Measurements from ENCODE around the gene GNB1. TPM values are rescaled to one million over a fixed set of nuclear protein-coding genes. Genes with fewer than 3 reads are reported as not detected.

Gene GNB1
- total and polyA plus RNA-seq, 4 donors, result 114 to 338 (median 191) TPM

DNA sequence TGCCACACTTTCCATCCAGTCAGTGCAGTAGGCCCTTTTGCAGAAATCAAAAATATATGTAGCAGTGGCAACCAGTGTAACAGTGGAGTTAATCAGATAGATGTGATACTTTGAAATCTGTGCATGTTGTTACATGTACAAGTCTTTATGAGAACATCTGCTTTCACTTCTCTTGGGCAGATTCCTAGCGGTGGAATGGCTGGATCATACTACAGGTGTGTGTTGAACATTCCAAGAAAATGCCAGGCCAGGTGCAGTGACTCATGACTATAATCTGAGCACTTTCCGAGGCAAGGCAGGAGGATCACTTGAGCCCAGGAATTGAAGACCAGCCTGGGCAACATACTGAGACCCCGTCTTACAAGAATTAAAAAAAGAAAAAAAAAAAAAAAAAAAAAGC, 55.3 kb downstream of the GNB1 start:
- no peaks in the 10 kb centered on the region for H3K27me3 ChIP-seq (ENCODE audit: control insufficient read depth in 3 of 3, insufficient read depth in 3 of 3, low read length in 2 of 3)
- DNase-seq (no peak), ATAC-seq (ENCODE audit: insufficient read depth, low FRiP score) (no peak)
- TF ChIP-seq, protein P1, sequence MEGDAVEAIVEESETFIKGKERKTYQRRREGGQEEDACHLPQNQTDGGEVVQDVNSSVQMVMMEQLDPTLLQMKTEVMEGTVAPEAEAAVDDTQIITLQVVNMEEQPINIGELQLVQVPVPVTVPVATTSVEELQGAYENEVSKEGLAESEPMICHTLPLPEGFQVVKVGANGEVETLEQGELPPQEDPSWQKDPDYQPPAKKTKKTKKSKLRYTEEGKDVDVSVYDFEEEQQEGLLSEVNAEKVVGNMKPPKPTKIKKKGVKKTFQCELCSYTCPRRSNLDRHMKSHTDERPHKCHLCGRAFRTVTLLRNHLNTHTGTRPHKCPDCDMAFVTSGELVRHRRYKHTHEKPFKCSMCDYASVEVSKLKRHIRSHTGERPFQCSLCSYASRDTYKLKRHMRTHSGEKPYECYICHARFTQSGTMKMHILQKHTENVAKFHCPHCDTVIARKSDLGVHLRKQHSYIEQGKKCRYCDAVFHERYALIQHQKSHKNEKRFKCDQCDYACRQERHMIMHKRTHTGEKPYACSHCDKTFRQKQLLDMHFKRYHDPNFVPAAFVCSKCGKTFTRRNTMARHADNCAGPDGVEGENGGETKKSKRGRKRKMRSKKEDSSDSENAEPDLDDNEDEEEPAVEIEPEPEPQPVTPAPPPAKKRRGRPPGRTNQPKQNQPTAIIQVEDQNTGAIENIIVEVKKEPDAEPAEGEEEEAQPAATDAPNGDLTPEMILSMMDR (IDR thresholded peaks at IDR 0.05; ENCODE audit: control extremely low read depth, extremely low read depth), result no peak
- peaks cover 0 to 7% (median 0%) of the 10 kb centered on the region in 5 donors for H3K4me1 ChIP-seq (ENCODE audit: control insufficient read depth in 5 of 5, insufficient read depth in 5 of 5, low read length in 5 of 5)
- H3K27ac ChIP-seq (ENCODE audit: low read depth in 1 of 2, low read length in 1 of 2), result no peak overlapping the region
- H3K9ac ChIP-seq (ENCODE audit: insufficient read depth in 1 of 2, low read length in 2 of 2), result no peak overlapping the region
- WGBS, 2 donors, result 89 to 97% methylated on average over 3 of the region's 3 CpGs
- H3K4me3 ChIP-seq, result no peak overlapping the region
- peaks cover 0 to 27% (median 11%) of the 10 kb centered on the region in 4 donors for H3K36me3 ChIP-seq (ENCODE audit: control insufficient read depth in 4 of 4, insufficient read depth in 4 of 4, low read length in 4 of 4)
- no peaks in the 10 kb centered on the region for H3K9me3 ChIP-seq (ENCODE audit: control insufficient read depth in 4 of 4, insufficient read depth in 3 of 4, low read length in 3 of 4)

DNA sequence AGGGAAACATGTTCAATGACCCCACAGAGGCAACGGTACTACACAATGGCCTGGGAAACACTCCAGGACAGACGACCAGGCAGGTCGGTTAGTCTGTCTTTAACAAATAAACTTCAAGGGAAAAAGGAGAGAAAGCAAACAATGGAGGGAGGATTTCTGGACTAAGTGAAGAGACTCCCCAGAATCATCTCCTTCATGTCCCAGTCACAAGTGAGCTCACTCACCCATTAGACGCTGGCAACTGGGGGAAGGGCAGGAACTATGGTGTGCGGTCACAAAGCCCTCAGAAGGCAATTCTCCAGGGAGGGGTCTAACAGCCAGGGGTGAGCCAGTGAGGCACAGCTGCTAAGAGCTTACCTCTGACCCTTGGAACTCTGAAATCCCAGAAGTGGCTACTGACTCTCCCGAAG, 57.0 kb downstream of the GNB1 start:
- 54 to 78% methylated on average over 6 of the region's 6 CpGs for WGBS, 2 donors
- TF ChIP-seq, protein P1 (IDR thresholded peaks at IDR 0.05; ENCODE audit: control extremely low read depth, extremely low read depth), result no peak
- H3K36me3 ChIP-seq (ENCODE audit: control insufficient read depth in 4 of 4, insufficient read depth in 4 of 4, low read length in 4 of 4), result peaks cover 0 to 28% (median 14%) of the 10 kb centered on the region in 4 donors
- no peak overlapping the region for H3K9ac ChIP-seq (ENCODE audit: insufficient read depth in 1 of 2, low read length in 2 of 2)
- H3K27me3 ChIP-seq (ENCODE audit: control insufficient read depth in 3 of 3, insufficient read depth in 3 of 3, low read length in 2 of 3), result no peaks in the 10 kb centered on the region
- H3K9me3 ChIP-seq (ENCODE audit: control insufficient read depth in 4 of 4, insufficient read depth in 3 of 4, low read length in 3 of 4), result no peaks in the 10 kb centered on the region
- no peak overlapping the region for H3K4me3 ChIP-seq
- ATAC-seq (ENCODE audit: insufficient read depth, low FRiP score) (no peak), DNase-seq (no peak)
- H3K4me1 ChIP-seq (ENCODE audit: control insufficient read depth in 5 of 5, insufficient read depth in 5 of 5, low read length in 5 of 5), result peaks cover 0 to 7% (median under 1%) of the 10 kb centered on the region in 5 donors
- H3K27ac ChIP-seq (ENCODE audit: low read depth in 1 of 2, low read length in 1 of 2), result no peak overlapping the region

DNA sequence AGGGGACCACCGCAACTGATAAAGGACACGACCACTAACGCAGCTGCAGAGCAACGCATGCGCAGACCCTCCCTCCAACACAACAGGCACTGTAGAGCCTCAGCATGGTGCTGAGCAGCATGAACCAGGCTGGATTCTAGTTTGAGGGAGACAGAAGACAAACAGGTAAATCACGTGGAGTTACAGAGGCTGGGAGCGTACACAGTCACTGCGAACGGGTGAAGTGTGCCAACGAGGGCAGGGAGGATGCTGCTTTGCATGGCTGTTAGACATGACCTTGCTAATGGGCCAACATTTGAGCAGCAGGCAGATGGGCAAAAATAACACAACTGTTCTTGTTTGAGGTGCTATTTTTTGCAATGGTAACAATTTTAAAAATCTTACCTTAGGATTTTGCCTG, 57.4 kb downstream of the GNB1 start:
- Histone ChIP-seq H3K27me3 (ENCODE audit: control insufficient read depth in 3 of 3, insufficient read depth in 3 of 3, low read length in 2 of 3) (no peaks in the 10 kb centered on the region), H3K9ac (ENCODE audit: insufficient read depth in 1 of 2, low read length in 2 of 2) (no peak overlapping the region), H3K27ac (ENCODE audit: low read depth in 1 of 2, low read length in 1 of 2) (no peak overlapping the region), H3K9me3 (ENCODE audit: control insufficient read depth in 4 of 4, insufficient read depth in 3 of 4, low read length in 3 of 4) (no peaks in the 10 kb centered on the region), H3K36me3 (ENCODE audit: control insufficient read depth in 4 of 4, insufficient read depth in 4 of 4, low read length in 4 of 4) (peaks cover 0 to 28% (median 14%) of the 10 kb centered on the region in 4 donors), H3K4me1 (ENCODE audit: control insufficient read depth in 5 of 5, insufficient read depth in 5 of 5, low read length in 5 of 5) (peaks cover 0 to 7% (median 4%) of the 10 kb centered on the region in 5 donors), H3K4me3 (no peak overlapping the region)
- WGBS, 2 donors, result 83 to 85% methylated on average over 10 of the region's 10 CpGs
- DNase-seq (no peak), ATAC-seq (ENCODE audit: insufficient read depth, low FRiP score) (no peak)
- TF ChIP-seq, protein P1 (IDR thresholded peaks at IDR 0.05; ENCODE audit: control extremely low read depth, extremely low read depth), result no peak

DNA sequence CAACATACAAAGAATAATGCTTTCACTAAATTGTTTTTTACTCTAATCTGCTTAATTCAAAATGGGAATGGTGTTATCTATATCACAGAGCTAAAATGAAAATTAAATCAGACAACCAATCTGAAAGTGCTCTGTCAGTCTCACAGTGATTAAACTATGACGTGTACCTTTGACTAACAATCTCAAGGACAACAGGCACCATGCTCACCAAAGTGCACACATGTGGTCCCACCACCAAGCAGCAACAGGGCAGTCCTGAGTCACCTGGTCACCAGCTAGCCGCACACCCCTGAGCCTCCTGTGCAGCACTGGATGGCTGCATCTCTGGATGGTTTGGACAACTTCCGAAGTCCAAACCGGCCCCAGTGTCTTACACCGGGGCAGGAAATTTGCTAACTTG, 58.1 kb downstream of the GNB1 start:
- Histone ChIP-seq H3K9ac (ENCODE audit: insufficient read depth in 1 of 2, low read length in 2 of 2) (no peak overlapping the region), H3K27ac (ENCODE audit: low read depth in 1 of 2, low read length in 1 of 2) (no peak overlapping the region), H3K27me3 (ENCODE audit: control insufficient read depth in 3 of 3, insufficient read depth in 3 of 3, low read length in 2 of 3) (no peaks in the 10 kb centered on the region), H3K4me3 (no peak overlapping the region), H3K4me1 (ENCODE audit: control insufficient read depth in 5 of 5, insufficient read depth in 5 of 5, low read length in 5 of 5) (peaks cover 3 to 7% (median 7%) of the 10 kb centered on the region in 5 donors), H3K9me3 (ENCODE audit: control insufficient read depth in 4 of 4, insufficient read depth in 3 of 4, low read length in 3 of 4) (no peaks in the 10 kb centered on the region), H3K36me3 (ENCODE audit: control insufficient read depth in 4 of 4, insufficient read depth in 4 of 4, low read length in 4 of 4) (peaks cover 0 to 28% (median 14%) of the 10 kb centered on the region in 4 donors)
- WGBS, 2 donors, result 72 to 84% methylated on average over 5 of the region's 5 CpGs
- DNase-seq (no peak), ATAC-seq (ENCODE audit: insufficient read depth, low FRiP score) (no peak)
- TF ChIP-seq, protein P1 (IDR thresholded peaks at IDR 0.05; ENCODE audit: control extremely low read depth, extremely low read depth), result no peak

Data from lung (tissue), 12 donors.